PFSK-1 (cell line): ENCODE results near the gene SUPV3L1.

Experiments
- FOXP2 ChIP-seq: optimal IDR thresholded peaks from 2 replicates; pipeline ENCODE3; 2011; ENCODE audit warnings: borderline replicate concordance, control low read depth, inconsistent platforms; ENCODE audit not compliant: insufficient read depth; ENCODE audit errors: extremely low read length, extremely low read depth
- POLR2AphosphoS5 ChIP-seq: IDR thresholded peaks from 2 replicates; pipeline ENCODE4 v1.6.1; 2012; ENCODE audit warnings: low read depth, mild to moderate bottlenecking, control low read depth, low read length, moderate library complexity
- SIN3A ChIP-seq: IDR thresholded peaks from 2 replicates; pipeline ENCODE4 v1.6.1; 2012; ENCODE audit warnings: mild to moderate bottlenecking, low read length, moderate library complexity, borderline replicate concordance; ENCODE audit not compliant: insufficient read depth
- TAF1 ChIP-seq: IDR thresholded peaks from 2 replicates; pipeline ENCODE4 v1.6.1; 2012; ENCODE audit warnings: low read length, control low read depth, borderline replicate concordance; ENCODE audit not compliant: insufficient read depth
- TF ChIP-seq, protein P1 (sequence below), 2 experiments: IDR thresholded peaks; 2 replicates each; pipeline versions ENCODE4 v1.6.1 to v1.8.0; 2011 to 2012; ENCODE audit warnings: low read depth in 2 of 2, low read length in 2 of 2, control low read depth in 1 of 2, inconsistent platforms in 1 of 2, mild to moderate bottlenecking in 1 of 2, moderate library complexity in 1 of 2; ENCODE audit not compliant: insufficient read depth in 1 of 2

SUPV3L1 gene

DNA sequence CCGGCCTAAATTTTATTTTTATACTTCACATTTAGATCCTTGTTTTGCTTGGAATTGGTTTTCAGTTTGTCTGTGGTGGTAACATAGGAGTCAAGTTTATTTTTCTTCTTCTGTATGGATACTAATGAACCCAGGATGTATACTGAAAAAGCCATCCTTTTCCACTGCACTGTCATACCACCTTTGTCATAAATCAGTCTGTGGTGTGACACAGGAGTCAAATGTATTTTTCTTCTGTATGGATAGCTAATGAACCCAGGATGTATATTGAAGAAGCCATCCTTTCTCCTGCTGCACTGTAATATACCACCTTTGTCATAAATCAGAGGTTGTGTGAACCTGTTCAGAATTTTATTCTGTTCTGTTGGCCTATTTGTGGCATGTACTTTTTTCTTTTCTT lies 34.7 kb upstream of the SUPV3L1 start:
- TF ChIP-seq TAF1, result no peak
- TF ChIP-seq POLR2AphosphoS5, result no peak
- TF ChIP-seq FOXP2, result no peak
- TF ChIP-seq, protein P1, sequence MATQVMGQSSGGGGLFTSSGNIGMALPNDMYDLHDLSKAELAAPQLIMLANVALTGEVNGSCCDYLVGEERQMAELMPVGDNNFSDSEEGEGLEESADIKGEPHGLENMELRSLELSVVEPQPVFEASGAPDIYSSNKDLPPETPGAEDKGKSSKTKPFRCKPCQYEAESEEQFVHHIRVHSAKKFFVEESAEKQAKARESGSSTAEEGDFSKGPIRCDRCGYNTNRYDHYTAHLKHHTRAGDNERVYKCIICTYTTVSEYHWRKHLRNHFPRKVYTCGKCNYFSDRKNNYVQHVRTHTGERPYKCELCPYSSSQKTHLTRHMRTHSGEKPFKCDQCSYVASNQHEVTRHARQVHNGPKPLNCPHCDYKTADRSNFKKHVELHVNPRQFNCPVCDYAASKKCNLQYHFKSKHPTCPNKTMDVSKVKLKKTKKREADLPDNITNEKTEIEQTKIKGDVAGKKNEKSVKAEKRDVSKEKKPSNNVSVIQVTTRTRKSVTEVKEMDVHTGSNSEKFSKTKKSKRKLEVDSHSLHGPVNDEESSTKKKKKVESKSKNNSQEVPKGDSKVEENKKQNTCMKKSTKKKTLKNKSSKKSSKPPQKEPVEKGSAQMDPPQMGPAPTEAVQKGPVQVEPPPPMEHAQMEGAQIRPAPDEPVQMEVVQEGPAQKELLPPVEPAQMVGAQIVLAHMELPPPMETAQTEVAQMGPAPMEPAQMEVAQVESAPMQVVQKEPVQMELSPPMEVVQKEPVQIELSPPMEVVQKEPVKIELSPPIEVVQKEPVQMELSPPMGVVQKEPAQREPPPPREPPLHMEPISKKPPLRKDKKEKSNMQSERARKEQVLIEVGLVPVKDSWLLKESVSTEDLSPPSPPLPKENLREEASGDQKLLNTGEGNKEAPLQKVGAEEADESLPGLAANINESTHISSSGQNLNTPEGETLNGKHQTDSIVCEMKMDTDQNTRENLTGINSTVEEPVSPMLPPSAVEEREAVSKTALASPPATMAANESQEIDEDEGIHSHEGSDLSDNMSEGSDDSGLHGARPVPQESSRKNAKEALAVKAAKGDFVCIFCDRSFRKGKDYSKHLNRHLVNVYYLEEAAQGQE (IDR thresholded peaks at IDR 0.05; ENCODE audit: insufficient read depth in 1 of 2, low read depth in 2 of 2, low read length in 2 of 2), result no peak
- TF ChIP-seq SIN3A, result no peak

DNA sequence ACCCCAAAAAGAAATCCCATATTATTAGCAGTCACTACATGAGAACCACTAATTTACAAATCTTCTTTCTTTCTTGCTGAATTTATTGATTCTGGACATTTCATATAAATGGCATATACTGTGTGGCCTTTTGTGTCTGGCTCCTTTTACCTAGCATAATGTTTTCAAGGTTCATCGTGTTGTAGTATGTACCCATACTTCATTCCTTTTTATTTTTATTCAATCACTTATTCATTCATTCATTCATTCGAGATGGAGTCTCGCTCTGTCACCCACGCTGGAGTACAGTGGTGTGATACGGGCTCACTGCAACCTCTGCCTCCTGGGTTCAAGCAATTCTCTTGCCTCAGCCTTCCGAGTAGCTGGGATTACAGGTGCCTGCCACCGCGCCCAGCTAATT lies 34.2 kb upstream of the SUPV3L1 start:
- TF ChIP-seq FOXP2 (no peak), POLR2AphosphoS5 (no peak), SIN3A (no peak), TAF1 (no peak)
- TF ChIP-seq, protein P1 (IDR thresholded peaks at IDR 0.05; ENCODE audit: insufficient read depth in 1 of 2, low read depth in 2 of 2, low read length in 2 of 2), result no peak

DNA sequence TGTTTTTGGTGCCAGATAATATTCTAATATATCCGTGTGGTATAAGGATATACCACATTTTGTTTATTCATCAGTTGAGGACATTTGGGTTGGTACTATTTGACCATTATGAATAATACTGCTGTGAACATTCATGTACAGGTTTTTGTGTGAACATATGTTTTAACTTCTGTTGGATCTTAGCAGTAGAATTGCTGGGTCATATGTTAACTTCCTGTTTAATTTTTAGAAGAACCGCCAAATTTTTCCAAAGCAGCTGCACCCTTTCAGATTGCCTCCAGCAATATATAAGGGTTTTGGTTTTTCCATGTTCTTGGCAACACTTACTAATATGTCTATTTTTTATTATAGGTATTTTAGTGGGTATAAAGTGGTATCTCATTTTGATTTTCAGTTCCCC lies 33.3 kb upstream of the SUPV3L1 start:
- TF ChIP-seq, protein P1 (IDR thresholded peaks at IDR 0.05; ENCODE audit: insufficient read depth in 1 of 2, low read depth in 2 of 2, low read length in 2 of 2), result no peak

DNA sequence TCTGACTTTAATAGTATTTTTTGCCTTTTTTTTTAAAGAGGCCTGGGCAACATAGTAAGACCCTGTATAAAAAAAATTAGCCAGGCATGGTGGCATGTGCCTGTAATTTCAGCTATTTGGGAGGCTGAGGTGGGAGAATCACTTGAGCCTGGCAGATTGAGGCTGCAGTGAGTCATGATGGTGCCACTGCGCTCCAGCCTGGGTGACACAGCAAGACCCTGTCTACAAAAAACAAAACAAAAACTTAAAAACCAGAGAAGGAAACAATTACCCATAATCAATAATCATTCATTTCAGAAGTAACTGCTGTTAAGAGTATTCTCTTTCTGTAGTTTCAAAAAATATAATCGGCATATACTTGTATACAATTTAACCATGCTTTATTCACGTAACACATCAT lies 28.1 kb upstream of the SUPV3L1 start:
- TF ChIP-seq POLR2AphosphoS5 (no peak), FOXP2 (no peak), SIN3A (no peak), TAF1 (no peak)
- TF ChIP-seq, protein P1 (IDR thresholded peaks at IDR 0.05; ENCODE audit: insufficient read depth in 1 of 2, low read depth in 2 of 2, low read length in 2 of 2), result no peak

DNA sequence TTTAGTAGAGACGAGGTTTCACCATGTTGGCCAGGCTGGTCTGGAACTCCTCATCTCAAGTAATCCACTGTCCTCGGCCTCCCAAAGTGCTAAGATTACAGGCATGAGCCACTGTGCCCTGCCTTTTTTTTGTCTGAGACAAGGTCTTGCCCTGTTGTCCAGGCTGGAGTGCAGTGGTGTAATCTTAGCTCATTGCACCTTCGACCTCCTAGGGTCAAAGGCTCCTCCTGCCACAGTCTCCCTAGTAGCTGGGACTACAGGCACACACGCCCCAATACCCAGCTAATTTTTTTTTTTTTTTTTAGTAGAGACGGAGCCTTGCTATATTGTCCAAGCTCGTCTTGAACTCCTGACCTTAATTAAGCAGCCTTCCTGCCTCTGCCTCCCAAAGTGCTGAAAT lies 26.8 kb upstream of the SUPV3L1 start:
- TF ChIP-seq SIN3A (no peak), POLR2AphosphoS5 (no peak)
- TF ChIP-seq, protein P1 (IDR thresholded peaks at IDR 0.05; ENCODE audit: insufficient read depth in 1 of 2, low read depth in 2 of 2, low read length in 2 of 2), result no peak
